Neutrophil (primary cell): ENCODE measurements around the gene FAM180A.

Source experiments
- H3K27ac ChIP-seq: fragments of 200-600 bp; sonication (generic); 2 replicates; pipeline ENCODE4 v1.5.1; 2016; ENCODE audit warnings: mild to moderate bottlenecking, moderate library complexity
- H3K27me3 ChIP-seq: fragments of 200-600 bp; sonication (generic); 2 replicates; pipeline ENCODE4 v1.6.0; 2016; ENCODE audit warnings: mild to moderate bottlenecking
- H3K36me3 ChIP-seq: fragments of 200-600 bp; sonication (generic); 2 replicates; pipeline ENCODE4 v1.5.1; 2017
- H3K4me1 ChIP-seq, 2 experiments: fragments of 200-600 bp in 1 of 2; sonication (generic) in 1 of 2; 1 replicate in 1 of 2; 2 replicates in 1 of 2; pipeline versions ENCODE4 v1.5.1 to v1.6.1; 2013 to 2016; ENCODE audit warnings: low read depth in 1 of 2, low read length in 1 of 2, mild to moderate bottlenecking in 1 of 2, moderate library complexity in 1 of 2; ENCODE audit not compliant: control insufficient read depth in 1 of 2, insufficient read depth in 1 of 2
- H3K4me3 ChIP-seq, 2 experiments: fragments of 200-600 bp in 1 of 2; sonication (generic) in 1 of 2; 1 replicate in 1 of 2; 2 replicates in 1 of 2; pipeline ENCODE4 v1.5.1; 2013 to 2016; ENCODE audit warnings: low read depth in 1 of 2, low read length in 1 of 2, mild to moderate bottlenecking in 1 of 2, moderate library complexity in 1 of 2
- H3K9me3 ChIP-seq: fragments of 200-600 bp; sonication (generic); 2 replicates; pipeline ENCODE4 v1.5.1; 2016
- TF ChIP-seq, protein P1 (sequence below): fragments of 200-600 bp; sonication (generic); IDR thresholded peaks from 2 replicates; pipeline ENCODE4 v1.5.1; 2016; ENCODE audit warnings: antibody characterized with exemption

The FAM180A gene

DNA sequence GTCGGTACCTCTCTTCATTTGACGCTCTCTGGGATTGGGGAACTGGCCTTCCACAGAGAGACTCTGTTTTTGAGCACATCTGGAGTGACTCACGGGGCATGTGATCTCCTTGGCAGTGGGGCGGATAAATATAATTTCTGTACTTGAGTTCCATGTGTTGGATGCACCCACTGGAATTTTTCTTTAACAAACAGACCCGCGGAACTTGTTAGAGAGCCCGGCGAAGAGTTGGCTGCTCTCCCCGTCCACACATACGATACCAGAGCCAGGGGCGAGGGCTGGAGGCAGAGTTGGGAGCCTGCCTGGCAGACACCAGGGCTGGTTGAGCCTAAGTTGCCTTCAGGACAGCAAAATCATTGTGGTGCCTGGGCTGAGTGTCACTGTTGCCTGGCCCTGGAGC is at the start of gene FAM180A:
Gene FAM180A, minus strand, starts transcription at position 44 of the 400 bp plus-strand sequence. CDS start 233 bp downstream, outside the sequence.
- H3K27ac ChIP-seq = no peak within 1 kb of the TSS

DNA sequence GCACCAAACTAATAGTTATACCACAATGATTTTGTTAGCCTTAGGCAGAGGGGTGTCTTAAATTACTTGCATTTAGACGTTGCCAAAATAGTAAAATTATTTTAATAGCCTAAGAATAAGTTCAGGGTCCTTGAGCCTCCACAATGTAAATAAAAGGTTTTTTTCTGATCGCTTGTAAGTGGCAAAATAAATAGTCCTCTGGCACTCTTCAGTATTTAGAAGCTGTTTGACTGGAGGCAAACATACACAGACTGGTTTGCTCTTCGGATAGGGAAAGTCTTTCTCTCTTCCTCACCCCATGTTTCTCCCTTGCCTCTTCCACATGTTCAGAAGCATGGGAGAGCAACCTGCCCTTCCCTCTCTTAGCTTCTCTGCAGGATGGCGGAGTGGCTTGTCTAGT is 49.5 kb upstream of the FAM180A start:
- H3K4me1 ChIP-seq = peaks cover 3 to 4% of the 10 kb centered on the region in 2 experiments
- no peaks in the 10 kb centered on the region for H3K36me3 ChIP-seq
- H3K27me3 ChIP-seq = peaks cover 30% of the 10 kb centered on the region
- TF ChIP-seq, protein P1, sequence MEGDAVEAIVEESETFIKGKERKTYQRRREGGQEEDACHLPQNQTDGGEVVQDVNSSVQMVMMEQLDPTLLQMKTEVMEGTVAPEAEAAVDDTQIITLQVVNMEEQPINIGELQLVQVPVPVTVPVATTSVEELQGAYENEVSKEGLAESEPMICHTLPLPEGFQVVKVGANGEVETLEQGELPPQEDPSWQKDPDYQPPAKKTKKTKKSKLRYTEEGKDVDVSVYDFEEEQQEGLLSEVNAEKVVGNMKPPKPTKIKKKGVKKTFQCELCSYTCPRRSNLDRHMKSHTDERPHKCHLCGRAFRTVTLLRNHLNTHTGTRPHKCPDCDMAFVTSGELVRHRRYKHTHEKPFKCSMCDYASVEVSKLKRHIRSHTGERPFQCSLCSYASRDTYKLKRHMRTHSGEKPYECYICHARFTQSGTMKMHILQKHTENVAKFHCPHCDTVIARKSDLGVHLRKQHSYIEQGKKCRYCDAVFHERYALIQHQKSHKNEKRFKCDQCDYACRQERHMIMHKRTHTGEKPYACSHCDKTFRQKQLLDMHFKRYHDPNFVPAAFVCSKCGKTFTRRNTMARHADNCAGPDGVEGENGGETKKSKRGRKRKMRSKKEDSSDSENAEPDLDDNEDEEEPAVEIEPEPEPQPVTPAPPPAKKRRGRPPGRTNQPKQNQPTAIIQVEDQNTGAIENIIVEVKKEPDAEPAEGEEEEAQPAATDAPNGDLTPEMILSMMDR = no peak
- H3K9me3 ChIP-seq = no peaks in the 10 kb centered on the region
- H3K4me3 ChIP-seq = no peak overlapping the region
- no peak overlapping the region for H3K27ac ChIP-seq

More for the DNA sequence above, at the start of gene FAM180A:
- no peaks in the 10 kb centered on the region for H3K27me3 ChIP-seq
- H3K36me3 ChIP-seq = no peaks in the 10 kb centered on the region
- H3K4me3 ChIP-seq = no peak within 1 kb of the TSS
- TF ChIP-seq, protein P1 = no peak
- no peaks in the 10 kb centered on the region for H3K9me3 ChIP-seq
- H3K4me1 ChIP-seq = no peaks in the 10 kb centered on the region

DNA sequence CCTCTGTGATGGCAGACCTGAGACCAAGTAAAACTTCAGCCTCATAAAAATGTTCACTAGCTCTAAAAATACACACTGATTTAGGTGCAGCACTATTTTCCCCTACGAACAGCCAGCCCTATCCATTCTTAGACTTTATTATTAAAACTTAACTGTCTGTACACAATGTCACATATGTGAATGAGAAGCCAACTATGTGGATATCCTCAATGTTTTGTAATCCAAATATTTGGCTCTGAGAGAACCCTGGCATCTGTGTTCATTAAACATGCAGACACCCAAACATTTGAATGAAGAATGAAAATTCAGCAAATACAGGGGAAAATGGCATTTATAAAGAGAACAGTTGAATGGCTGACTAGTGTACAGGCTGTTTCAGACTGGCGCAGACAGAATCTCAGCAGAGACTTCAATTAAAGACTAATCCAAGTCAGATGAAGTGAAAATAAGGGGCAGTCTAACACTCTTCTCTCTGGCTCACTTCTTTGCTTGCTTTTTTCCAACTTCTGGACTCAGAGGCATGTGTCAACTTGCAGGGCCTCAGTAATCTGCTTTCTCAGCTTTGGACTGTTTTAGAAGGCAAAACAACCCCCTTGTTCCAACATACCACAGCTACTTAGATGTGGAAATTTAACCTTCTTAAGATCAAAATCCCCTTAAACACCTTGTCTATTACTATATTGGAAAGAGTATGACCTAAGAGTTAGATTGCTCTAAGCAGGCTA is 47.4 kb upstream of the FAM180A start:
- Histone ChIP-seq H3K36me3 (no peaks in the 10 kb centered on the region), H3K27me3 (peaks cover 15% of the 10 kb centered on the region), H3K4me3 (no peak overlapping the region), H3K9me3 (no peaks in the 10 kb centered on the region), H3K4me1 (peaks cover 22 to 23% of the 10 kb centered on the region in 2 experiments), H3K27ac (no peak overlapping the region)
- TF ChIP-seq, protein P1 = no peak

DNA sequence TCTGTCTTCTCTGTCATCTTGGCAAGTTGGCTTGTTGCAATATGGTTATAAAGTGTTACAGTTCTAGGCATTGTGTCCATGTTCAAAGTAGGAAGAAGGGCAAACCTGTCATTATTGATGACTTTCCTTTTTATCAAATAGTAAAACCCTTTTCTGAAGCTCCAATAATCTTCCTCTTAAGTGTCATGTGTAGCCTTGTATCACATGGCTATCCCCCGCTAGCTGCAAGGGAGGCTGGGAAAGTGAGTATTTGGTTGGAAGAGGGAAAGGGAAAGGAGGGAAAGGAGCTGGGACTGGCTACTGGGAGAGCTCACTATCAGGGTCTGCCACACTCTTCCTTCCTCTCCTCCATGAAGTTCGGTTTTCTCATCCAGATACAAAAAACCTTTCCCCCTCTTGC is 45.2 kb upstream of the FAM180A start:
- no peak overlapping the region for H3K27ac ChIP-seq
- H3K4me1 ChIP-seq = peaks cover 35 to 36% of the 10 kb centered on the region in 2 experiments
- no peaks in the 10 kb centered on the region for H3K9me3 ChIP-seq
- peaks cover 6% of the 10 kb centered on the region for H3K27me3 ChIP-seq
- H3K36me3 ChIP-seq = no peaks in the 10 kb centered on the region
- TF ChIP-seq, protein P1 = no peak
- H3K4me3 ChIP-seq = no peak overlapping the region

DNA sequence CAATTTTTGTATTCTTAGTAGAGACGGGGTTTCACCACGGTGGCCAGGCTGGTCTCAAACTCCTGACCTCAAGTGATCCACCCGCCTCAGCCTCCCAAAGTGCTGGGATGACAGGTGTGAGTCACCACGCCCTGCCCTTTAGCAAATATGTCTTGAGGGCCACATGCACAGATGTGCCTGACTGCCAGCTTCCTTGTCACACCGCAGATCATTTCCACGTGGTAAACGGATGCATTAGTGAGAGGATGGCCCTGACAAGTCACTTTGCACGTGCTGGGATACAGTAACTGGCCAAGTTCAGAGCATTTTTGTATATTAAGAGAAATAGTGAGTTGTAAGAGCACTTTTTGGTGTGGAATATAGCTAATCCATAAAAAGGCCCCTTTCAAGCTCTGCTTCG is 44.3 kb upstream of the FAM180A start:
- TF ChIP-seq, protein P1 = no peak
- Histone ChIP-seq H3K27ac (peak overlapping the region; percentile 83), H3K36me3 (no peaks in the 10 kb centered on the region)

More for the DNA sequence above, 44.3 kb upstream of the FAM180A start:
- no peak overlapping the region for H3K4me3 ChIP-seq
- H3K27me3 ChIP-seq = no peaks in the 10 kb centered on the region
- H3K4me1 ChIP-seq = peaks cover 35 to 36% of the 10 kb centered on the region in 2 experiments
- H3K9me3 ChIP-seq = no peaks in the 10 kb centered on the region
